T-helper 2 cell (primary cell): ENCODE data around the gene SLC8B1.

Experiments used
- DNase-seq, 5 experiments: peaks; one replicate each; pipeline versions ENCODE4 v3.0.0 to v3.0.0-alpha.2; 2012 to 2022

Gene SLC8B1

GRCh38 chr12:113318900-113319628 lies 15.8 kb downstream of the SLC8B1 start:
- no peak for DNase-seq

- DNase-seq, result no peak
These were observed 16.8 kb downstream of the SLC8B1 start for GRCh38 chr12:113318046-113318656.

GRCh38 chr12:113317122-113317521 lies 17.8 kb downstream of the SLC8B1 start:
- no peak for DNase-seq

GRCh38 chr12:113316155-113316554 lies 18.8 kb downstream of the SLC8B1 start:
- no peak for DNase-seq

- DNase-seq, result no peak
These were observed 19.6 kb downstream of the SLC8B1 start for GRCh38 chr12:113315358-113315757.

DNA sequence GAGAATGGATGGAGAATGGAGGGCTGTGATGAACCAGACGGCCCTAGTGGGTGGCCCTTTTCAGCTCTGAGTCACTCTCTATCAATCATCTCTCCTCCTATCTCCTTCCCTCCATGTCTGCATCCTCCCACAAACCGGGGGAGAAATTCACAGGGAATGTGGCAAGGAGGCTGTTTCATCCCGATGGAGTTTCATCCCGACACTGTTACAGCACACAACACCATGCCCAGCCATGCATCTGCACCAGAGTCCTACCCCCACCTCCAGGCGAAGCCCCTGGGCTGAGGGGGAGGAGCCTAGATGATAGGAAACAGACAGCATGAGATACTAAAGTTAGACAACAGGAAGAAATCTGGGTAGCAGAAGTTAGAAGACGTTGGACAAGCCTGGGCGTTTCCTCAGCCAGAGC lies 20.8 kb downstream of the SLC8B1 start:
- DNase-seq, result no peak

- DNase-seq, result peak in 1 of 5 experiments; percentile 13
These were observed 24.4 kb downstream of the SLC8B1 start for GRCh38 chr12:113310489-113310888.

DNA sequence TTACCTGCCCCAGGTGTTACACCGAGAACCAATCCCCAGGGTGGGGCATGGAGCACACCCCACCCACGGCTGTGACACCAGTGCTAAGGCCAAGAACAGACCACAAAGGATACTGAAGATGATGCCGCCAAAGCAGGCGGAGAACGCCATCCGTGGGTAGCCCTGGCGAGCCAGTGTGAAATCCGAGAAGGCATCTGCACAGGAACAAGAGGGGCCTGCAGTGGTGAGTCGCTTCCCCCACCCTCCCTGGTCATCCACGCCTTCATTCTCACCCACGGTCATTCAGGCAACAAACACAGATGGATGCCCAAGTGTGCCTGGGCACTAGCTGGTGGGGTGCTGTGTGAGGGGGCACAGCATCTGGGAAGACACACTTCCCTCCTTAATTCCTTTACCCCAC lies 28.5 kb downstream of the SLC8B1 start:
- DNase-seq, result no peak

DNA sequence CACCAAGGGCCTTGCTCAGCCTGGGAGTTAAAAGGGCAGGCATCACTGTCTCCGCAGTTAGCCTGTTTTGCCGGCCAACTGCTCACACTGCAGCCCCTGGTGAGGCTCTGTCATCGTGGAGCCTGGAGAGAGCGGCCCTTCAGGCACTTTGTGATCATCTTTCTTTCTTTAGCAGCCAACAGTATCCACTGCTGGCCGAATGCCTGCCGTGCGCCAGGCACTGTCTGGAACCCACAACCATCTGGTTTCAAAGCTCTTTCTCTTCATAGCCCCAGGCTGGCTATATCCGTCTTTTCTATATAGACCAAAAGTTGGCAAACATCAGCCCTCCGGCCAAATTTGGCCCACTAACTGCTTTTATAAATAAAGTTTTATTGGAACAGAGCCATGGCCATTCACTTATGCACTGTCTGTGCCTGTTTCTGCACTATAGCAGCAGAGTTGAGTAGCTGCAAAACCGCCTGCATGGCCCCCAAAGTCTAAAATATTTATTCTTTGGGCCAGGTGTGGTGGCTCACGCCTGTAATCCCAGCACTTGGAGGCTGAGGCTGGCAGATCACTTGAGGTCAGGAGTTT lies 29.5 kb downstream of the SLC8B1 start:
- DNase-seq, result no peak

DNA sequence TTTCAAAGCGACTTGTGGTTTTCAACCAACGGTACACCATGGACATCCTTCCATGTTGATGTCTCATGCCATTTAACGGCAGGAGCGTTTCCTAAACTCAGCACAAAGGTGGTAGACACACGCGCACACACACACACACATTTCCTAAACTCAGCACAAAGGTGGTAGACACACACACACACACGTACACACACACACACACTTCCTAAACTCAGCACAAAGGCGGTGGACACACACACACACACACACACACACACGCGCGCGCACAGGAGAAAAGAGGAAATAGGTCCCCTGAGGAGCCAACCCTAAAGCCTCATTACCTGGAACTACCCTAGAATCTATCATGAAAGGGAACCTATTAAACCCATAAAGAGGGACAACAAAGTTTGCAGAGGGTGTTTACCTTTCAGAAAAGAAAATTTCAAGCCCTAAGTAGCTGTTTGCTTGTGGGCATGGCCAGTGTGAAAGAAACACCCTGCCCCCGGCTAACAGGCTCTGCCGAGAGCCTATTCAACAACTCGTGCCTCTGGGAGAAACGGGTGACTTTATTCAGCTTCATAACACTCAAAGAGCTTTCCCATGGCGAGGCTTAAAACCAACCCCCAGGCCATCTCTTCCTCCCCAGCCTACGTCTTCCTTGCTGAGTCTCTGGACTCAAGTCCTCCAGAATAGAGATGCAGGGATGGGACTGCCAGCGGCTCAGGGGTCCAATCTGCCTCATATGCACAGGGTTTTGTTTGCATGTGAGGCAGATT lies 31.8 kb downstream of the SLC8B1 start:
- peak in 1 of 5 experiments; percentile 12 for DNase-seq

- DNase-seq, result no peak
These were observed 32.4 kb downstream of the SLC8B1 start for GRCh38 chr12:113302466-113302865.

DNA sequence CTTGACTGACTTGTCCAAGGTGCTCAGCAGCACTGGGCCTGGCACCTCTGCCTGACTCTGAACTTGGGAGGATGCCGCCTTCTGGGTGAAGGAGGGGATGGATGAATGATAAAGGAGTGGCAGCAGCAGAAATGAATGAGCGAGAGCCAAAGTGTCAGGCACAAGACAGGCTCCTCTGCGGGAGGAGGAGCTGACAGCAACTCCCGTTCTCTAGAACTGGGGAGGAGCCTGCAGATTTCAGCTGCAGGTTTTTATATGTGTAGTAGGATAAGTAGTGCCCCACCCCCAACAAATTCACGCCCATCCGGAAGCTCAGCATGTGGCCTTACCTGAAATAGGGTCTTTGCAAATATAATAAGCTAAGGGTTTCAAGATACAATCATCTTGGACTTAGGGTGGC lies 33.1 kb downstream of the SLC8B1 start:
- DNase-seq, result no peak

- no peak for DNase-seq
These were observed 35.2 kb downstream of the SLC8B1 start for GRCh38 chr12:113299619-113300237.

DNA sequence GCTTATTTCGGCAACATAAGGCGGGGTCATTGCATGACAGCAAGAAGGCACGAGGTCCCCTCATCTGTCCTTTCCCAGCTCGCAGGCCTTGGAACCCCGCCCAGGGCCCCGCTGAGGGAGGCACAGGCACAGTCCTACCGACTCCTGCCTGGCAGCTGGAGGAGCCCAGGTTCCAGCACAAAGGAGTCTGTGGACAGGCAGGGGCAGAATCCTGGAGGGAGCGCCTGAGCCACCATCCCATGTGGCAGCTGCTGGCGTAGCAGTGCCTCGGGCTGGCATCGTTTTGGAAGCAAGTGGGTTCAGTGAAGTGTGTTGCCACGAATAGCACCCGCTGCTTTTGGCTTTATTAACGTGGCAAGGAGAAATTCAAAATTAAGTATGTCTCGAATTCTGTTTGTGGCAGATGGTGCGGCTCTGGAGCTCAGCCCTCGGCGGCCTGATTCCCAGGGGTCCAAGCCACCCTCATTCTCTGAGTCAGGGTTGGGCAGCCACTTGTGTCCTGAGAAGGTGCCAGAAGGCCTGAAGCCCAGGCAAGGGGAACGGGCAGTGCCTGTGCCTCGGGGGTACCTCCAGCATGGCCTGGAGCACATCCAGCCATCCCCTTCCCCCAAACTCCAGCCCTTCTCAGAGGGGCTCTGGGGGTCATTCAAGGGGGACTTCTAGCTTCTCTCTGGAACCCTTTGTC lies 35.9 kb downstream of the SLC8B1 start:
- no peak for DNase-seq

DNA sequence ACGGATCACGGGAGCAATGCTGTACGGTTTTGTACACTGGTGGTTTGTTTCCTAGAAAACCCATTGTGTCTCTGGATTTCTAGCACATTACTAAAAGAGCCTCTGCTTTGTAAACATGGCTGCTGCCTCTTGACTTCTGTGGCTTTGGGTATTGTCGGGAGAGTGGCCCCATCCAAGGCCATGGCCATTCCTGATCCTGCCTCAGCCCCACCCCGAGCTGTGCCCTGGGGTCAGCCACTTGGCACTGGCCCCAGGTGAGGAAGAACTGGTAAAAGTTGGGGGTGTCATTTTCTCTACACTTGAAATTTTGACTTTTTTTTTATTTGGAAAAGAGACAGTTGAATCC lies 36.5 kb downstream of the SLC8B1 start:
- no peak for DNase-seq

DNA sequence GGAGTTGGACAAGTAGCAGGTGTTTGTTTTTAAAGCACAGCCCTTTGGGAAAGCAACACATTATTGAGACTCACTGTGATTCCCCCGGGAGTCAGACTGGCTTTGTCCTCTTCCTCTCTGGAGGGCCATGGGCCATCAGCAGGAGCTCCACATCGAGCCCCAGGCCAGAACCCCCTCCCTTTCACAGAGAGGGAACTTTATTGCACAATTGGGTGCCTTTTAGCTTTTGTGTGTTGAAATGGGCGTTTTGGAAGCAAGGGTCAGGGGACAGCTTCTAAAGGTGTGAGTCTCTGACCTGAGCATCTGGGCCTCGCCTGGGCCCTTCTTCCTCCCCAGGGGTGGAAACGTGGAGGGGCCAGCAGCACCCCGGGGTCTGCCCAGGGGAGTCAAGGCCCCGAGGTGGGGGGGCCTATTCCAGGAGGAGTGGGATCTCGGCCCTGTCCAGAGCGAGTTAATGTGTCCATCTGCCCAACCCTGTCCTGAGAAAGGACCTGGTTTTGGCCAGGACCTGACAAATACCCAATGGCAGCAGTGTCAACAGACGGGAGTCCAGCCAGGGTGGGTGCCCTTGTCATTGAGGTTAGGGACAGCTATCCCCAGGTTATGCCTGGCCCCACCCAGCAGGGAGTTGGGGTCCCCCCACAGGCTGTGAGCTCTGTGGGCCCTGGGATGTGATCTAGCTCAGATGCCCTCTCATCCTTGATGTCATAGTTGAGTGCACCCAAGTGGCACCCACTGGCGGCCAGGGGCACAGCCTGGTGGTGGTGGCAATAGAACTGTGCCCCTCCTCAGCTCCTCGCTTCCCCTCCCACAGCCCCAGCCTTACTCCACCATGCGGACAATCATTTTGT lies 37.1 kb downstream of the SLC8B1 start:
- no peak for DNase-seq

DNA sequence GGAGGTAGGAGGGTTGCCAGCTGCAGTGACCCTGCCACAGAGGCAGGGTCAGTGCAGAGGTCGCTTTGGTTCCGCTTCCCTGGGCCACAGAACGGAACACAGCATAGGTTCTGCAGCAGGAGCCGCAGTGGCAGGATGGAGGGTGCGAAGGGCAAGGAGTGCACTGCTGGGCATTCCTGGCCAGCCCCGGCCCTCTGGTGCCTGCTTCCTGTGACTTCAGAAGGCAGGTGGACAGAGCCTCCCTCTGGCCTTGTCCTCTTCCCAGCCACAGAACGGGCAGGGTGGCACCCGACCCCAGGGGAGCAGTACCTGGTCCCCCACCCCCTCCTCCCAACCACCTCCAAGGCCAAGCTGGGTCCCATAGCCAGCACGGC lies 37.7 kb downstream of the SLC8B1 start:
- no peak for DNase-seq

- no peak for DNase-seq
These were observed 38.2 kb downstream of the SLC8B1 start for GRCh38 chr12:113296557-113297213.

- no peak for DNase-seq
These were observed 38.9 kb downstream of the SLC8B1 start for GRCh38 chr12:113295886-113296556.

DNA sequence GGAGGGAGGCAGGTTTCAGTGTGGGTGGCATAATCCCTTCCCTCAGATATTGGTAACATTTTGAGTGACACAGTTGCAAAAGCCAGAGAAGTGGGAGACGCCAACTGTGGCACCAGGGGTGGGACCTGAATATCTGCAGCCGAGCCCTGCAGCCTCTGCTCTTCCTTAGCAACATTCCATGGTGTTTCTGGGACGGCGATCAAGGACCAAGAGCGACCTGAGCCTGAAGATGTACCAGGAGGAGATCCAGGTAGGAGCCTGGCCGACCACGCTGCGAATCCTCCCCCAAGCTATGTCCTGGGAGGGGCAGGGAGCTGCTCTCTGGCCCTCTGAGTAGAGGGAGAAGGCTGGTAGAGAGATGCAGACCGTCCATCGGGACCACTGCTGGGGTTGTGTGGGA lies 41.8 kb downstream of the SLC8B1 start:
- no peak for DNase-seq
